SK-N-SH treated with all-trans-retinoic acid at 6 μM for 48 hours (cell line): ENCODE measurements around the gene FBXL17.
"Not testable (repeated sequence)": the region's sequence is repeated elsewhere in the genome, so short reads cannot be mapped to it uniquely, and the experiment has no call there.

ENCODE experiments used
- ARNTL ChIP-seq: fragments of 450-650 bp; formaldehyde crosslinking; IDR thresholded peaks from 2 replicates; pipeline ENCODE4 v1.5.0; 2020; ENCODE audit warnings: low read depth, mild to moderate bottlenecking, moderate library complexity, borderline replicate concordance
- ISL1 ChIP-seq: fragments of 250-450 bp; sonication (Bioruptor Pico); IDR thresholded peaks from 2 replicates; pipeline ENCODE4 v2.1.2; 2022; ENCODE audit warnings: mild to moderate bottlenecking, moderate library complexity
- OSR1 ChIP-seq: fragments of 250-450 bp; sonication (Bioruptor Pico); IDR thresholded peaks from 2 replicates; pipeline ENCODE4 v1.8.0; 2022; ENCODE audit warnings: moderate library complexity, mild to moderate bottlenecking, inconsistent platforms
- PATZ1 ChIP-seq: fragments of 250-450 bp; sonication (Bioruptor Pico); IDR thresholded peaks from 2 replicates; pipeline ENCODE4 v1.8.0; 2020; ENCODE audit warnings: mild to moderate bottlenecking, moderate library complexity, borderline replicate concordance
- PPARA ChIP-seq: fragments of 250-450 bp; sonication (Bioruptor Pico); IDR thresholded peaks from 2 replicates; pipeline ENCODE4 v1.5.0; 2020; ENCODE audit warnings: mild to moderate bottlenecking, borderline replicate concordance
- RARB ChIP-seq: fragments of 250-450 bp; sonication (Bioruptor Pico); IDR thresholded peaks from 2 replicates; pipeline ENCODE4 v1.8.0; 2021; ENCODE audit warnings: mild to moderate bottlenecking, moderate library complexity
- TSHZ2 ChIP-seq: fragments of 250-450 bp; sonication (Bioruptor Pico); IDR thresholded peaks from 2 replicates; pipeline ENCODE4 v1.5.0; 2020; ENCODE audit warnings: mild to moderate bottlenecking, moderate library complexity
- ZC3H10 ChIP-seq: fragments of 250-450 bp; sonication (Bioruptor Pico); IDR thresholded peaks from 2 replicates; pipeline ENCODE4 v1.5.1; 2021; ENCODE audit warnings: mild to moderate bottlenecking, moderate library complexity
- ZFP3 ChIP-seq: fragments of 250-450 bp; sonication (Bioruptor Pico); IDR thresholded peaks from 2 replicates; pipeline ENCODE4 v1.5.0; 2020; ENCODE audit warnings: mild to moderate bottlenecking, moderate library complexity
- ZNF70 ChIP-seq: fragments of 450-650 bp; formaldehyde crosslinking; IDR thresholded peaks from 2 replicates; pipeline ENCODE4 v1.5.0; 2020; ENCODE audit warnings: mild to moderate bottlenecking, moderate library complexity
- TF ChIP-seq, protein P1 (sequence below): fragments of 250-450 bp; sonication (Bioruptor Pico); IDR thresholded peaks from 2 replicates; pipeline ENCODE4 v1.5.1; 2020; ENCODE audit warnings: low read depth, mild to moderate bottlenecking, moderate library complexity
- TF ChIP-seq, protein P2 (sequence below): fragments of 250-450 bp; sonication (Bioruptor Pico); IDR thresholded peaks from 2 replicates; pipeline ENCODE4 v1.5.1; 2021; ENCODE audit warnings: mild to moderate bottlenecking, moderate library complexity

DNA sequence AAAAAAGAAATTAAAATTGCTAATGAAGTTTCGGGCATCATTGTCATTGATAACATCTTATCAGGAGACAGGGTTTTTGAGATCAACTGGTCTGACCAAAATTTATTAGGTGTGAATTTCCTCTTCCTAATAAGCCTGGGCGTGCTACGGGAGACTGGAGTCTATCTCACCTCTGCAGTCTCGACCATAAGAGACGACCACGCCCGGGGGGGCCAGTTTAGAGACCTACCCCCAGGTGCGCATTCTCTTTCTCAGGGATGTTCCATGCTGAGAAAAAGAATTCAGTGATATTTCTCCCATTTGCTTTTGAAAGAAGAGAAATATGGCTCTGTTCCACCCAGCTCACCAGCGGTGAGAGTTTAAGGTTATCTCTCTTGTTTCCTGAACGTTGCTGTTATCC, 107.8 kb downstream of the FBXL17 start:
- not testable (repeated sequence) for TF ChIP-seq RARB (CRISPR knock-in tag); ARNTL (CRISPR knock-in tag); ZC3H10 (CRISPR knock-in tag); OSR1 (CRISPR knock-in tag); ISL1; PPARA (CRISPR knock-in tag); ZNF70; ZFP3 (CRISPR knock-in tag); PATZ1; TSHZ2 (CRISPR knock-in tag)
- TF ChIP-seq, protein P1, sequence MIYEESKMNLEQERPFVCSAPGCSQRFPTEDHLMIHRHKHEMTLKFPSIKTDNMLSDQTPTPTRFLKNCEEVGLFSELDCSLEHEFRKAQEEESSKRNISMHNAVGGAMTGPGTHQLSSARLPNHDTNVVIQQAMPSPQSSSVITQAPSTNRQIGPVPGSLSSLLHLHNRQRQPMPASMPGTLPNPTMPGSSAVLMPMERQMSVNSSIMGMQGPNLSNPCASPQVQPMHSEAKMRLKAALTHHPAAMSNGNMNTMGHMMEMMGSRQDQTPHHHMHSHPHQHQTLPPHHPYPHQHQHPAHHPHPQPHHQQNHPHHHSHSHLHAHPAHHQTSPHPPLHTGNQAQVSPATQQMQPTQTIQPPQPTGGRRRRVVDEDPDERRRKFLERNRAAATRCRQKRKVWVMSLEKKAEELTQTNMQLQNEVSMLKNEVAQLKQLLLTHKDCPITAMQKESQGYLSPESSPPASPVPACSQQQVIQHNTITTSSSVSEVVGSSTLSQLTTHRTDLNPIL (CRISPR knock-in tag), result not testable (repeated sequence)
- TF ChIP-seq, protein P2, sequence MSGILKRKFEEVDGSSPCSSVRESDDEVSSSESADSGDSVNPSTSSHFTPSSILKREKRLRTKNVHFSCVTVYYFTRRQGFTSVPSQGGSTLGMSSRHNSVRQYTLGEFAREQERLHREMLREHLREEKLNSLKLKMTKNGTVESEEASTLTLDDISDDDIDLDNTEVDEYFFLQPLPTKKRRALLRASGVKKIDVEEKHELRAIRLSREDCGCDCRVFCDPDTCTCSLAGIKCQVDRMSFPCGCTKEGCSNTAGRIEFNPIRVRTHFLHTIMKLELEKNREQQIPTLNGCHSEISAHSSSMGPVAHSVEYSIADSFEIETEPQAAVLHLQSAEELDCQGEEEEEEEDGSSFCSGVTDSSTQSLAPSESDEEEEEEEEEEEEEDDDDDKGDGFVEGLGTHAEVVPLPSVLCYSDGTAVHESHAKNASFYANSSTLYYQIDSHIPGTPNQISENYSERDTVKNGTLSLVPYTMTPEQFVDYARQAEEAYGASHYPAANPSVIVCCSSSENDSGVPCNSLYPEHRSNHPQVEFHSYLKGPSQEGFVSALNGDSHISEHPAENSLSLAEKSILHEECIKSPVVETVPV (CRISPR knock-in tag), result not testable (repeated sequence)
